HK-2 (cell line): Measurements from ENCODE around the gene DCAF5.
"Not testable (repeated sequence)": the region's sequence is repeated elsewhere in the genome, so short reads cannot be mapped to it uniquely, and the experiment has no call there.

Experiments
- DNase-seq: peaks from one replicate; pipeline ENCODE4 v3.0.0-alpha.2; 2018; ENCODE audit not compliant: unreplicated experiment

Gene DCAF5

DNA sequence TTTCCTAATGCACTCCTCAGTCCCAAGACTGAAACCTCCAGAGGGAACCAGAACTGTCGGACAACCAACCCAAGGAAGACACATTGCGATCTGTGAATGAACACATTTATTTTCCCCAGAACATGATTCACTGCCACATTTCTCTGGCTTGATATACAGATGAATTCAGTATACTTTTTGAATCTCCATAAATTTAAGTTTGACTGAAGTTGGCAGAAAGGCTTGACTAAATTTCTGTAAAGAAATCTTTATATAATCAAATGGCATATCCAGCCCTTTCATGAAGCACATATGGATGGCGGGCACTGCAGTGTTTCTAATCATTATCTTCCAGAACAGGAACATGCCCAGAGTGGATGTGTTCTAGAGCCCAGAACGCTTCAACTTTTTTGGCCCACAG is 56.7 kb downstream of the DCAF5 start:
- no peak for DNase-seq

DNA sequence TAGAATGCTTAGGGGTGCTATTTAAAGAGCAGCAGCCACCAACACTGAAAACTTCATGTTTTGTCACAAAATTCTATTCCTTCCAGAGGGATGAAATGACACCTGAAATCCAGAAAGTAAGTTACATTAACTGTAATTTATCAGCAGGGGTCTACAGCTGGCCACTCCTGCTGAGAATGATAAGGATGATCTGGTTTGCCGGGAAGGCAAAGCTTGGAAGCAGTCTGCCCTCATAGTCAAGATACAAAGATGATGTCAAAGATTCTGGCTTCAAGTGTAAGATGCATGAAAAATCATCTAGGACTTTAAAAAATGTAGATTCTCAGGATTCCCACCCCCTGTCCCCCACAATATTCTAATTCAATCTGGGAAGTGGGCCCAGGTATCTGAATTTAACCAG is 58.4 kb downstream of the DCAF5 start:
- no peak for DNase-seq

DNA sequence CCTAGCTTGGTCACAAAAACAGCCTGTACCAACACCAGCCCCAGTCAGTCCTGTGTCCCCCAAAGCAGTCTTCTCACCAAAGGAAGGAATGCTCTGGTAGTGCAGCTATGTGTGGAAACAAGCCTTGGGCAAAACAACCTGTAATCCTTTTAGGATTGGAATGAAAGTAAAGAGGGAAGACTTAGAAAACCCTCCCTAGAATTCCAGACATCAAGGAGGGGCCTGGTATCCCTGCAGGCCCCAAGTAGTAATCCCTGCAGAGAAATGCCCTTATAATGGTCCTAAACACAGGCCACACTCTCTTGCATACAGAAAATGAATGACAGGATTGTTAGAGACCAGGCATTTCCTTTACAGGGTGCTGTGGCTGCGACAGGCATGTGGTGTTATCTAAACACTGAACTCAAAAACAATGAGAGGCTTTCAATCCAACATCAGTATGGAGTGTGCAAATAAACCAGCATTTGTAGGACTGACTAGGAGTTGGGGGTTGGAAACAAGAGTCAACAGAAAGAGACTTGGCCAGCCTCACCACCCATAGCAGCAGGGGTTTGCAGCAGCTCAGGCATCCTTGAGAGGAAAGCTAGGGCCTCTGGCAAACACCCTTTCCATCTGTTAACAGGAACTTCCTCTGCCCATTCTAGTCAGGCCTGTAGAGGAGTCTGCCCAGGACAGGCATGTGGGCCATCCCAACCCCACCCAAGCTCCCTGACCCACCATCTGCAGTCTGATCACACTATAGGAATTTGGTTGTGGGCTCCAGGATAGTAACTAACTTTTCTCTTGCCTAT is 59.1 kb downstream of the DCAF5 start:
- no peak for DNase-seq

DNA sequence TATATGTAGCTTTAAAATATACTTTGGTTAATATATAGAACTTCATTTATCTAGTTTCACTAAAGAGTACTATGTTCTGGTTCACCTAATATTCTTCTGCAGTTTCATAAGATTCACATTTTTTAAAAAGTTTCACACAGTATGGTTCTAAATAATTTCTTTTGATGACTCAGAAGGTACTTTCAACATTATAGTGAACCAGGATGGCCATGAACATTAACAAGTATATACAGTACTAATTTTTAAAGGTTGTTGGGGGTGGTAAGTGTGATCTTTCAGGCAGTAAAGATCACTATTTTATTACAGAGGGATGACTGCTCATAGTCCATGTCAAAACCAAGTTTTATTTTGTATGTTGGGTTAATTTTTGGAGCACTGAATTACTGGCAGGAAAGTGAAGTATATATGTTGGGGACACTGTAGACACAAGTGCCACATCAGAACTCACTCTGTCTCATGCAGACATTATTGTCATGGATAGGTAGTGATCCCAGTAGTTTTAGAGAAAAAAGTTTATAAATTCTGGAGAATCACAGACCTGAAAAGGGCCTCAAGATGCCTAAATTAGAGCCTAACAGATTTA is 60.0 kb downstream of the DCAF5 start:
- DNase-seq, result no peak

DNA sequence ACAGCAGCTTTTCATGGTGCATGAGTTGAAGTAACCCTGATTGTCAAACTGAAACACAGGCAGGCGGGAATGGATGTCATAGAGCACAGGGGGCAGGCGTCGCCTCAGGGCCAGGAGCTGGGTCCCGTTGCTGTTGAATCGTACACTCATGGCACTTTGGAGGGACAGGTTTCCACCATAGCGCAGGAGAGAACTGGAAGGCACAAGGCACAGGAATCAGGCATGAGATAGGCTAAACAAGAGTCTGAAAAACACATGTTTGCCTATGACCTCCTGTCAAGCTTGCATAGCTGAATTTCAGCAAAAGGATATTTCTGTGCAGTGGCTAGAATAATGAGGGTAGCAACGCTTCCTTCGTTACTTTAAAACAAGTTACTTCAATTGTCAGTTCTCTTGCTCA is 61.2 kb downstream of the DCAF5 start:
- DNase-seq, result no peak

DNA sequence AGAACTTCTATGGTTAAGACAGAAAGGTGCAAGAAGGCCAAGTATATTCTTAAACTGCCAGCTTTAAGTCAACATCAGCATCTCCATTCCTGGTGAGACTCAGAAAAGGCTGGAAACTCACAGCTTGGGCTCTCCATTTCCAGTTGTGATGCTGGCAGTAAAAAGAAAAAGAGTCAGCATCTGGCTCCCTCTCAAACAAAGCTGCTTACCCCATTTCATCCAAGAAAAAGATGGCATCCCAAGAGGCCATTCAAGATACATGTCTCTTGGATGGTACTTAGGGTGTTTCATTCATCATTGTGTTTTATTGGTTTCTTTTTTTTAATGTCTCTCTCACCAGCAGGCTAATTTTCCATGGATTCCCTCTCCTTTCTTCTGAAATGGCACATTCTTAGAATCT is 61.9 kb downstream of the DCAF5 start:
- no peak for DNase-seq

DNA sequence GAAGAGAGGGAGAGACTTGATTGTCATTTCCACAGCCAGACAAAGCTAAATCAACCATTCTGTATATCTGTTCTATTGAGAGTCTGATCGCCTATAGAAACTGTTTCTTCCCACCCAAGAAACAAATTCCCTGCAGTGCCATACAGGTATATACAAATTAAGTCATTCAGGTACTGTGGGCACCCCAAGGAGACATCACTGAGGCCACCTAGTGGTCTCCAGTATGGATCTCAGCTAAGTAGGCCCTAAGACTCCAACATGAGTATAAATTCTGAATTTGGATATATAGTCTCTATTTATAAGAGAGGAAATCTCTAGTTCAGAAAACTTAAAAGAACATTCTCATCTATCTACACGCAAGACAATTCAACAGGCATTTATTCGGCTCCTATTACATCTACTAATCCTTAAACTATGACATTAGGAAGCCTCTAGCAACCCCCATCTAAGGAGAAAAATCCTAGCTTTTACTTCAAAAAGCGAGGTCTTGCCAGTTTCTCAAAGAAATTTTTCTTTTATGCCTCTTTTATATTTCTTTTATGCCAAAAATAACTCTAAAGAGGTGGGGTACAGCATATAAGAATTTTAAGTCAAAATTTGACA is 62.6 kb downstream of the DCAF5 start:
- DNase-seq, result no peak

DNA sequence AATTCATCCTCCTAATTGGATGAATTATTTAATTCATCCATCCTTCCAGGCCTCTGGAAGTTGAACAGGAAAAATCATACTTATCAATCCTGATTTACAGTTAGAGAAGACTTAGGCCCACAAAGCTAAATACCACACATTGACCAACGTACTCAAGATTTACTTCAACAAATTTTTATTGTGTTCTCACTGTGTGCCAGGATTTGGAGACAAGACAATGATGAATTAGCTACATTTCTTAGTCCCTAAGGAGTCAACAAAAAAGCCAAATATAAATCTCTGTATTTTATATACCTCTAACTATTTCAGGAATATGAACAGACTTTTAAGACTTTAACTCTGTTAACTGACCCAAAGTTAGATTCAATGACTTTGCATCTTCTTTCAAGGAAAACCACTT is 63.9 kb downstream of the DCAF5 start:
- DNase-seq, result no peak

DNA sequence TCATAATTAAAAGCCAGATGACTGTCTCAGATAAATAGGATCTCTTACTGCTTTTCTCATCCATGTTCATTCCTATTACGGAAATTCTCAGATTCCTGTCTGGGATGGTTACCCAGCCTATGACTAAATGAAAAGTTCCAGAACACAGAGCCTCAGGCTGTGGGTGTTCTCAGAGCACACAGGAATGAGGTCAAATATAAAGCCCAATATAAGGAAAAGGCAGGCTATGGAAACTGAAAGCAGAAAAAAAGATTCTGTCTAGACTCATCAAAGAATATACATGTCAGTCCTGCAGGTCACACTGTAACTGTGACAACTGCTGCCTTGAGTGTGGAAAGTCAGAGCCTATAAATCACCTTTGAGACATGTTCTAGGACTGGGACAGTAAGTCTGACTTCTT is 64.3 kb downstream of the DCAF5 start:
- DNase-seq, result no peak

DNA sequence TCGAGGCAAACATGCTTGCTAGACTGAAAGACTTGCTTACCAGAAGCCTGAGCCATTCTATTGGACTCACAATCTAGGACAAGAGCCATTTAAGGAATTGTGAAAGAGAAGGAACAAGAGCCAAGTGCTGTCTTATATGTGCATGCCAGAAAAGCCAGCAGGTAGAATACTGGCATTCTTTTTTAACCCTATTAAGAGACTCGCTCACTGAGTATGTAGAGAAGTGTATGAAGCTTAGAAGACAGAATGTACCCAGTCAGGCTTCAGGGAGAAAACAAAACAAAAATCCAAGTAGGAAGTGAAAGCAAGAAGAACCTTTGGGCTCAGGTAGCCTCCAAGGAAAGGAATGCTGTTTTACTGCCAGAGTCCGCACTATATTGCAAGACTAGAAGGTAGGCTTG is 65.9 kb downstream of the DCAF5 start:
- DNase-seq, result no peak

DNA sequence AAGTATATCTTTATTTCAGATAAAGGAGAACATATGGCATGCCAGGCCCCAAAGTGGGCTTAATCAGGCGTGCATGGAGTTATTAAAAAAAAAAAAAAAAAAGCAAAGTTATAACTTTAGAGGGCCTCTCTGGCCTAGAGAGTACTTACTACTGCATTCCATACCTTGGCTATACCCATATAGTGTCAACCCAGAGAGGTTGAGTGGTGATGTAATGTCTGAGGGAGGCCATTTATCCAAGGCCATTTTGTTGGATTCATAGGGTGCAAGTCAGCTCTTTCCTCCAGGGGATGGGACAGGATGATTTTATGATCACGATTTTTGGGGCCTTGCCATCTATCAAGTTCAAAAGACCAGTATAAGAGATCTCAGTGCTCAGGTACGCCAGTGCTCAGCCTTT is 66.4 kb downstream of the DCAF5 start:
- no peak for DNase-seq

DNA sequence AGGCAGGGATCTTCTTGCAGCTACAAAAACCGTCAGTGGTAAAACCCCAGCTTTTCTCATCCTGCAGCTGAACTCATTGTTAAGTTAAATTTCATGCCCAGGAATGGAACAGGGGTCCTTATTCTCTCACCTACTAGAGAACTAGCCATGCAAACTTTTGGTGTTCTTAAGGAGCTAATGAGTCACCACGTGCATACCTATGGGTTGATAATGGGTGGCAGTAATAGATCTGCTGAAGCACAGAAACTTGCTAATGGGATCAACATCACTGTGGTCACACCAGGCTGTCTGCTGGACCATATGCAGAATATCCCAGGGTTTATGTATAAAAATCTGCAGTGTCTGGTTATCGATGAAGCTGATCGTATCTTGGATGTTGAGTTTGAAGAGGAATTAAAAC is 68.9 kb downstream of the DCAF5 start:
- DNase-seq, result no peak

DNA sequence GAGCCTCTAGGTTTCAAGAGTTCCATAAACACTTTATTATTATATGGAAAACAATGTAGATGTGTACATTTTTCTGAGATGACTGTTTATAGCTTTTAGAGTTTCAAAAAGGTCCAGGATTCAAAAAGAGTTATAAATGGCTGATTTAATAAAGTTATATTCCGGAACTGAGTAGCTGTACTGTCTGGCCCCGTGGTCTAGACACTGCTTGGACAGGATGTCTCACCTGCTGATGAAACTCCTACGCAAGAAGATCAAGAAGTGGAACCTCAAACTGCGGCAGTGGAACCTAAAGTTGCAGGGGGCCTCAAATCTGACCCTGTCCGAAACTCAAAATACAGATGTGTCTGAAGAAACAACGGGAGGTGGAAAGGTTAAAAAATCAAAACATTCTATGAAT is 69.7 kb downstream of the DCAF5 start:
- no peak for DNase-seq

DNA sequence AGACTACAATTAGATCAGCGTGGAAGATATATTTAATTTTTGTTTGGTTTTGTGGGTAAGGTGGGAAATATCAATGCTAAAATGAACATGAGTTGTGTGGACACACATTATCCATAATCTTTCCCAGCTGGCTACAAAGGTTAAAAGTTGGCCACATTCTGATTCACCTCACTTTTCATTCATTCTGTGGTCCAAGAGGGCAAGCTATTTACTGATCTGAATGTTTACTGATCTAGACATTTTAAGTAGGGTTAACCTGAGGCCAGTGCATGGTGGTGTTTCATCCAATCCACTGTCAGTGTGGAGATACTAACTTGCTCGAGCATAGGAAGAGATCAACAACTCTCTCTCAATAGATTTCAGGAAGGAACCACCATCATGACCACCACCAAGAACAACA is 71.6 kb downstream of the DCAF5 start:
- no peak for DNase-seq

DNA sequence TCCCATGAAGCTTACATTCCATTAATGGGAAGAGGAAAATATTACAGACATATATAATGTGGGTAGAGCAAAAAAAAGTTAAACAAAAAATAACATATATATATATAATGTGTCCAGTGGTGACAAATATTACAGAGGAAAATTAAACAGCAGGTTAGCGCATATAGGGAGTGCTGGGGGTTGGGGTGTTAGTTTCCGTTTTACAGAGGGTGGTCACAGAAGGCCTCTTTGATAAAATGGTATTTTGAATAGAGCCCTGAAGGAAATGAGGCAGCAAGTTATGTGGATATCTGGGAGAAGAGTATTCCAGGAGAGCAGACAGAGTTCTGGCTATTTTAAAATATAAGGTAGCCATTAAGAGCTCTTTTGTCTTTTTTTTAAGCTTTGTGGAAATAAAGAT is 73.2 kb downstream of the DCAF5 start:
- DNase-seq, result no peak

DNA sequence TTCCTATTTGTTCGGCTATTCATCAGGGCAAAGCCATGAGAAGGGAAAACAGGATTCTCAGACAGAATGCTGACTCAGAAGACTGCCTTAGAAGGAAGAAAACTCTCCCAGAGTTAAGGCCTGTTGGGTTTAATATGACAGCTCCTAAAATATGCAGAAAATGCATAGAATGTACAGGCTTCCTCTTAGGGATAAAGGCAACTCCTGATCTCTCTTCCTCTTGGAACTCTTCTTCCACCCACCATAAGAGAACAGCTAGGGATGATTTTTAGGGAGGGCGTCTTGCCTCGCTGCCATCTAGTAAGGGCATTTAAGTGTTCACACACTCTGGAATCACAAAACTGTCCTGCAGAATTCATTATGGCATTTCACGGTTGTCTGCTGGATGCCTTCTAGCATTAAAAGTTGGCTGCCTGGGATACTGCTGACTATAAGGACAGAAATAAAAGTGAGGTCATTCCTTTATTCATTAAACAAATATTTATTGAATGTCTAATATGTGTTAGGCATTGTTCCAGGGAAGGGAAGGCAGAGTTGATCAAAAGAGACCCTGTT is 73.7 kb downstream of the DCAF5 start:
- peak; percentile 59 for DNase-seq

DNA sequence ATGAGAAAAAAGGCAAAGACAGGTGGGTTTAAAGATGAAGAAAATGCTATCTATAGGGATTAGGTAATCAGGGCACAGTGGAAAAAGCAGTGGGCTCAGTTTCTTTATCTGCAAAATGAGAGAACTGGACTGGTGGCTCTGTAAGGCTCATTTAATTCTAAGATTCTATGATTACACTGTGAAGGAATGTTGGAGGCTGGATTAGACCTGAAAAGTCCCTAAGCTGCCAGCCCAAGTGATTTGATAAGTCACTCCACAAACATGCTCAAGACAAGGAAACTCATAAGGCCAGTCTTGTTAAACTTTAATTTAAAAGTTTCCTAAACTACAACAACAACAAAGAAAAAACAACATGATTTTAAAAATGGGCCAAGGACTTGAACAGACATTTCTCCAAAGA is 75.1 kb downstream of the DCAF5 start:
- DNase-seq, result peak; percentile 44

DNA sequence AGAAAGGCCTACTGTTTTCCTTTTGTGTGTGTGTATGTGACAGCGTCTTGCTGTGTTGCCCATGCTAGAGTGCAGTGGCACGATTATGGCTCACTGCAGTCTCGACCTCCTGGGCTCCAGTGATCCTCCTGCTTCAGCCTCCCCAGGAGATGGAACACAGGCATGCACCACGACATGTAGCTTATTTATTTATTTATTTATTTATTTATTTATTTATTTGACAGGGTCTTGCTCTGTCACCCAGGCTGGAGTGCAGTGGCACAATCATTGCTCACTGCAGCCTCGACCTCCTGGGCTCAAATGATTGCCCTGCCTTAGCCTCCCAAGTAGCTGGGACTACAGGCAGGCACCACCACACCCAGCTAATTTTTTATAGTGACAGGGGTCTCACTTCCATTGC is 75.7 kb downstream of the DCAF5 start:
- not testable (repeated sequence) for DNase-seq

DNA sequence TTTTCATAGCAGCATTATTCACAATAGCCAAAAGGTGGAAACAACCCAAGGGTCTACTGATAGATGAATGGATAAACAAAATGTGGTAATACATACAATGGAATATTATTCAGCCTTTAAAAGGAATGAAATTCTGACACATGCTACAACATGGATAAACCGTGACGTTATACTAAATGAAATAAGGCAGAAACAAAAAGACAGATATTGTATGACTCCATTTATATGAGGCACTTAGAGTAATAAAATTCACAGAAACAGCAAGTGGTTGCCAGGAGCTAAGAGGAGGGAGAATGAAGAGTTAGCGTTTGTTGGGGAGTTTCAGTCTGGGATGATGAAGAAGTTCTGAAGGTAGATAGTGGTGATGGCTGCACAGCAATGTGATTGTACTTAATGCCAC is 76.6 kb downstream of the DCAF5 start:
- DNase-seq, result no peak

DNA sequence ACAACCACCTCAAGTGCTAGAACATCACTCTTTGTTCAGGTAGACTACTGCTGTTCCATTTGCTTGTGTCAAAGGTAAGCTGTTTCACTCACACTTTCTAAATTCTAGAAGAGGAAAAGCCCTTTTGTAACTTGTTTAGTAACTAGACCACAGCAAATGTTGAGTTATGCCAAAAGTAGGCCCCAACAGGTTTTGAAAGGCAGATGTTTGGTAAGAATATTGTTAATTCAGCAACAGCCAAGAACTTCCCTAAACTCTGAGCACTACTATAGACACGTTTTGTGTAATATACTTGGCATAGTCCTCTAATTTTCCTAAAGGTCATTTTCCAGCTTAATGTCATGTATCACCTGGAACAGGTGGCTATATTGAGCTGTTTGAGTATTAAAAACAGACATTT is 79.0 kb downstream of the DCAF5 start:
- DNase-seq, result no peak

DNA sequence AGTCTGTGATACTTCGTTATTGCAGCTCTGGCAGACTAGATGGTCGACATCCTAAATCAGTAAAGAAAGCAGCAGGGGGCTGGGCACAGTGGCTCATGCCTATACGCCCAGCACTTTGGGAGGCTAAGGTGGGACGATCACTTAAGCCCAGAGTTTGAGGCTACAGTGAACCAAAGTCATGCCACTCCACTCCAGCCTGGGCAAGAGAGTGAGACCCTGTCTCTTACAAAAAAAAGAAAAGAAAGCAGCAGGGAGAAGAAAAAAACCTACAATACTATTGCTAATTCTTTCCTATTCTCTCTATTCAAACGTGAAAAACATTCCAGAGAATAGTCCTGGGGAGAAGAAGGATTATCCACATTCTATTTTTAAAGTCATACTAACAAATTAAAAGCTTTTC is 79.5 kb downstream of the DCAF5 start:
- DNase-seq, result no peak

DNA sequence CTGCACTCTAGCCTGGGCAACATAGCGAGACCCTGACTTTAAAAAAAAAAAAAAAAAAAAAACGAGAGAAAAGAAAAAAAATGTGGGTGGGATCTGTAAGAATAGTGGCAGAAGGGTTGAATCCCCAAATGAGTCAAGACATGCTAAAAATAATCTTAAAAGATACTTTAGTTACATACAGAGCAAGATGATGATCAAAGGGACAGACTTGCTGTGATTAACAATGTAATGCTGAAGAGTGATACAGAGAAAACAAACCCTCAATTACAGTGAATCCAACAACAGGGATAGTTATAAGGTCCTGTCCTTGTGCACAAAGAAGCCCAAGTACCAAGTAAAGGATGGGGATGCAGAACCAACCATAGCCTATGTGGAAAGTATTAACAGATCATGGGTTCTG is 80.3 kb downstream of the DCAF5 start:
- no peak for DNase-seq

DNA sequence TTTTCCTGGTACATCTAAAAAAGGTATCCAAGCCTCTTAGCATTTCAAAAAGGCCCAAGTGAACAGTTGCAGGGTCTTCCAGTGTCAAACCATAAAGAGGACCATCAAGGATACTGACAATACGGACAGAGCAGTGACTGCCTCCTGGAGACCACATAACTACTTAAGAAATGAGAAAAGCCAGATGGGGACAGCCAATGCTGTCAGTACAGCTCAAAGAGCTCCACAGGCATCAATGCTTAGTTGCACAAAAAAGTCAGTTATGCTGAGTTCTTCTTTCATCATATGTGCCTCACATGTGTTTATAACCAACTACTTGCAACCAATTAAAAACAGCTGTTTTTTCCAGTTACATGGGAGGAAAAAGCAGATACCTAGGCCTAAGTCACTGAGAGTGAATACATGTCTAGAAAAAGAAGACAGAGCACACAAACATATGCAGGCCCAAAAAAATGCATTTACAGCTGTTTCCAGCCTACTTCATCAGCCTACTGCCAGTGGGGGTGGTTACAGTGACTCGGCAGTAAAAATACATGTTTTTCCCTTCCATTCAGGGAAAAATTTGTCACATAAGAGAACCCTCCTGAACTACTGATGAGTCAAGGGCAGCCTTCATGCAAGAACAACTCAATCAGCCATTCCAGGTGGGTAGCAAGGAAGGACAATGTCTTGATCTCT is 84.0 kb downstream of the DCAF5 start:
- DNase-seq, result no peak
